22Rv1 (cell line): ENCODE data around the gene CHD9.

Source experiments
- CTCF ChIP-seq: fragments of 450-650 bp; IDR thresholded peaks from 2 replicates; pipeline ENCODE4 v1.5.1; 2017; ENCODE audit warnings: mild to moderate bottlenecking
- ZFX ChIP-seq: fragments of 450-650 bp; IDR thresholded peaks from 2 replicates; pipeline ENCODE4 v1.6.1; 2017; ENCODE audit warnings: antibody characterized with exemption, borderline replicate concordance

- TF ChIP-seq CTCF (no peak), ZFX (no peak)
Measured at GRCh38 chr16:53052519-53053501, 2.0 kb upstream of the CHD9 start, which contains the start of gene CHD9NB.
